Mesodermal cell (in vitro differentiated cells): ENCODE results near the gene IFITM10.

Source experiments
- H3K27ac ChIP-seq: 2 replicates; pipeline ENCODE4 v1.7.0; 2013; ENCODE audit warnings: mild to moderate bottlenecking, low read depth, low read length, moderate library complexity; ENCODE audit not compliant: severe bottlenecking
- H3K36me3 ChIP-seq: 2 replicates; pipeline ENCODE4 v1.7.1; 2013; ENCODE audit warnings: mild to moderate bottlenecking, low read length, moderate library complexity; ENCODE audit not compliant: control insufficient read depth, insufficient read depth
- H3K4me1 ChIP-seq: one replicate; pipeline ENCODE4 v1.7.1; 2013; ENCODE audit warnings: mild to moderate bottlenecking, low read length; ENCODE audit not compliant: insufficient read depth, control insufficient read depth, poor library complexity, severe bottlenecking
- H3K4me3 ChIP-seq: 2 replicates; pipeline ENCODE4 v1.7.0; 2013; ENCODE audit warnings: low read length, control low read depth, mild to moderate bottlenecking; ENCODE audit not compliant: insufficient read depth, poor library complexity, severe bottlenecking; ENCODE audit errors: extremely low read depth
- H3K9me3 ChIP-seq: 2 replicates; pipeline ENCODE4 v1.7.1; 2013; ENCODE audit warnings: mild to moderate bottlenecking, low read length, moderate library complexity; ENCODE audit not compliant: control insufficient read depth
- WGBS, 2 experiments: methylation state at CpG; one replicate each; pipeline ENCODE4 v1.1.5; 2013; ENCODE audit warnings: missing lambda C conversion rate in 2 of 2; ENCODE audit not compliant: insufficient coverage in 2 of 2; 5-methylcytosine and 5-hydroxymethylcytosine counted together

The IFITM10 gene

DNA sequence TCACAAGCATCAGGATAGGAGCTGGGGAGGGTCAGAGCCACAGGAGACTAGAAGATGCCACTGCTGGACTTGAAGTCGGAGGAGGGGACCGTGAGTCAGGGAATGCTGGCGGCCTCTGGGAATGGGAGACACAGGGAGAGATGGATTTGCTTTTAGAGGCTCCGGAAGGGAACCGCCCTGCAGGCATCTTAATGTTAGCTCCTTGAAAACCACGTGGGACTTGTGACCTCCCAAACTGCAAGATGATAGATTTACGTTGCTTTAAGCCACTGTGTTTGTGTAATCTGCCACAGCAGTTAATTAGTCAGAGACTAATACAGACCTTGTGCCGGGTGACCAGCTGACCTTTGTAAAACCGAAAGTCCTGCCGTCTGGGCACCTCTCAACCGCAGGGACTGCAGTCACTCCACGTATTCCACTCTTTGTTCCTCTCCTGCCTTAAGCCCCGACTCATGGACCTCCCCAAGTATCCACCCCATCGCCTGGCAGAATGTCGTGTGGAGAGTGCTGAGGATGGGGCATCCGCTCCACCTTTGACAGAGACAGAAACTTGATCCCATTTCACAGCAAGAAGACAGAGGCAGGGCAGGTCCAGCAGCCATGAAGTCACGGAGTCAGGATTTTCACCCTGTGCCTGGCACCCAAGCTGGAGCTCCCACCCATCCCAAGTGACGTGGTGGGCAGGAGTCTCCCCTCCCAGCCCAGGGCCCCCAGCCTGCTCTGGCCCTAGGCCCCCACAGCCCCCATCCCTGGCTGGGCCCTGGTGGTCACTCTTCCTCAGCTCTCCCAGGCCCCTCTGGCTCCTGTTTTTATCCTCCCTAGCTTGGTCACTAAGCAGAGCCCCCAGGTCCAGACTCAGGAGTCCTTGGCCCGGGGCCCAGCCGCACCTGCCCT is 32.7 kb upstream of the IFITM10 start:
- WGBS, 2 experiments, result 83 to 84% methylated on average over 14 to 18 of the region's 20 CpGs
- Histone ChIP-seq H3K9me3 (no peaks in the 10 kb centered on the region), H3K4me3 (no peak overlapping the region), H3K4me1 (no peaks in the 10 kb centered on the region), H3K36me3 (no peaks in the 10 kb centered on the region), H3K27ac (no peak overlapping the region)

DNA sequence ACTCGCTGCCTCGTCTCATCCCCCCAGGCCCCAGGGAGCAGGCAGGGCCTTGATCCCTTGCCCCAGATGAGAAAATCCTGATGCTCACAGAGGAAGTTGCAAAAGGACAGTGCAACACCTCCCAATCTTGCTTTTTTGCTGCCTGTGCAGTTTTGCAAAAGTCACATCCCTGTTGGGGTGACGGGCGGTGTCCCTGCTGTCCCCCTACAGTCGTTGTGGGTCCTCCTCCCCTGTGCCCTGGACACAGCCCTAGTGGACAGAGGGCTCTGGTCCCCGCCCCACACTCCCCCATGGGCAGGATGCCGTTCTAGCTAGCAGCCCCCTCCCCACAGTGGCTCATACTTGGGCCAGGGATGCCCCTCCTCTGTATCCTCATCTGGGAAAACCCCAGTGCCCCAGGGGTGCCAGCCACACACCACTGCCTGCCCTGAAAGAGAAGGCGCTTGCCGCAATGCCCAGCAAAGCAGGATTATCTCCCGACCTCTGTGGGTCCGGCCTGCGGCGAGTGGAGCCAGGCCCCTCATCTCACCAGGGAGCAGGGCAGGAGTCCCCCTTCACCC is 31.7 kb upstream of the IFITM10 start:
- H3K36me3 ChIP-seq, result no peaks in the 10 kb centered on the region
- no peak overlapping the region for H3K4me3 ChIP-seq
- no peaks in the 10 kb centered on the region for H3K9me3 ChIP-seq
- H3K4me1 ChIP-seq, result no peaks in the 10 kb centered on the region
- no peak overlapping the region for H3K27ac ChIP-seq
- WGBS, 2 experiments, result 88 to 89% methylated on average over 10 to 12 of the region's 13 CpGs

DNA sequence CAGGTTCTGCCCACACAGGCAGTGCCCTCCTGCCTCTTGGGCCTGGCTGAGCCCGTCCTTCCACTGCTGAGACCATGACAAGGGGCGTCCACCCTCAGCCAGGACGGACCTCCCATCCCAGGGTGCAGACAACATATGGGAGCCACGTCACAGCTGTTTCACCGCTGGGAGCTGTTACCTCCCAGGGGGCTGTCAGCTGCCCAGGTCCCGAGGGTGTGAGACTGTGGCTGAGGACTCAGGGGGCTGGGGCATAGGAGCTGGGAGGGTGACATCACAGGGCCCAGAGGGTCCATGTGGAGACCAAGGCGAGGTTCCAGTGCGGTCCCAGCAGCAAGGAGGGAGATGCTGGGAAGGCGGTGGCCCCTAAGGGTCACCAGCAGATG is 31.2 kb upstream of the IFITM10 start:
- Histone ChIP-seq H3K9me3 (no peaks in the 10 kb centered on the region), H3K27ac (no peak overlapping the region), H3K4me3 (no peak overlapping the region), H3K36me3 (no peaks in the 10 kb centered on the region), H3K4me1 (no peaks in the 10 kb centered on the region)
- 87 to 89% methylated on average over 8 to 9 of the region's 9 CpGs for WGBS, 2 experiments

DNA sequence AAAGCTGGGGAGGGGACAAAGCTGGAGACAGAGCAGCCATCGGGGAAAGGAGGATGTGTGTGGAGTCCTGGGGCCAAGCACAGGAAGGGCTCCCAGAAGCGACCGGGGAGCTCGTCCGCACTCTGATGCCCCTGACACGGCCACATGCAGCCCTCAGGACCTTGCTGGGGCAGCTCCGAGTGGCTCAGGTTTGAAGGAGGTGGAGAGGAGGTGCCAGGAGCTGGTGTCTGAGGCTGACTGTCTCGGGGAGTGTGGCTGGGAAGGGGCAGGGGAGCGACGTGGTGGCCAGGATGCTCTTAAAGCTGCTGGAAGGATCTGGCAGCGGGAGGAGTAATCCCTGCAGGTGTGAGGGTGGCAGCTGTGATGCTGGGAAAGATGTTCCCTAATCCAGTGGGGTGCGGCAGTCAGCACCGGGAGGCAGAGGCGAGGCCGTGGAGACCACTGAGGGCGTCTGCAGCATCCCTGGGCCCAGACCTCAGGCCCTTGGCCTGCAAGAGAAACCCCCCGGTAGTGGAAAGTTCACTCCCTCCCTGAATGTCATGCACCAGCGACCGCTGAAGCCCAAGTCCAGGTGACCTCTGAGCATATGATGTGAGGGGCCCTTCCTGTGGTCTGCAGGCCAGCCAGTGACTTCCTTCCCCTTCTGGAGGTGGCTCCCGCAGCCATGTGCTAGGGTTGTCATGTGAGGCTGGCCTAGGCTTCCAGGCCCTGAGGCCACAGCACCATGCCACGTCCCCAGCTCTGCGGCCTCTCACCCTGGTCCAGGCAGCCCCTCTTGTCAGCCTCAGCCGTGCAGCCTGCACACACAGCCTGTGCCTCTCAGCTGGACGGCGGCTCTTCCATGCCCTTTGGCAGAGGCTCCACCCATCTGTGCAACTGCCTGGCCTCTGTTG is 30.6 kb upstream of the IFITM10 start:
- Histone ChIP-seq H3K9me3 (no peaks in the 10 kb centered on the region), H3K27ac (no peak overlapping the region), H3K36me3 (no peaks in the 10 kb centered on the region), H3K4me1 (no peaks in the 10 kb centered on the region), H3K4me3 (no peak overlapping the region)
- WGBS, 2 experiments, result 90% methylated on average over 21 to 25 of the region's 25 CpGs

DNA sequence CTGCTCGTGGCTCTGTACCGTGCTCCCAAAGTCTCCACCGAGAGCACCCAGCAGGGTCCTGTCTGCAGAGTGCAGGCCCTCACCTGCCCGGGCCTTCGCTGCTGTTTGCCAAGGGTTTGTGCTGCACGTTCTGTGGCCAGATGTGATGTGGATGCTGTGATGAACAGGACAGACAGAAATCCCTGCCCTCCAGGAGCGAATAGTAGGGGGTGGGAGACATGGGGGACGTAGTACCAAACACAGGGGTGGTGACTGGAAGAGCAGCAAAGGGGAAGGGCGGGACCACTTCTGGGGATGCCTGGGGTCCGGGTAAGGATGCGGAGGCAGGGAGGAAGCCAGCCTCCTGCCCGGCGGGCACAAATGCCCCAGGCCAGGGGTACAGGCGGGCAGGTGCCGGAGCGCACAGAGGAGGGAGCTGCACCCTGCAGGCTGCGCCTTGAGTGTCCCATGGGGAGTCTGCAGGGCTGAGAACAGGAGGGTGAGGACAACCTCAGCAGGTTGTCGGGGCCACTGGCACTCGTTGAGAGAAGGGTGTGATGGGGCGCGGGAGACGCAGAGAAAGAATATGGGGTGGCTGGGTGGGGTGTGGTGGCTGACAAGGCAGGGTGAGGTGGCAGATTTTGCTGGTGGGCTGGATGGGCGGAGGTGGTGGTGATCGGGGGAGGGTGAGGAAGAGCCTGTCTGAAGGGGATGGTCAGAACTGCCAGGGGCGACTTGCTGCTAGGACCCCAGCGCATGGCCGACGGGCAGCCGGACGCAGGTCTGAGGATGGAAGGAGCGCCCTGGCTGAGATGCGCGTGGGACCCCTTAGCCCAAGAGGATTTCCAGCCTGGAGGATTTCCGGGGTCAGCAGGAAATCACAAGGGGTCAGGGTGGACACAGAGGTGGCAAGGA is 29.7 kb upstream of the IFITM10 start:
- Histone ChIP-seq H3K27ac (no peak overlapping the region), H3K4me3 (no peak overlapping the region), H3K36me3 (no peaks in the 10 kb centered on the region), H3K4me1 (no peaks in the 10 kb centered on the region), H3K9me3 (no peaks in the 10 kb centered on the region)
- 92 to 93% methylated on average over 32 of the region's 34 CpGs for WGBS, 2 experiments

DNA sequence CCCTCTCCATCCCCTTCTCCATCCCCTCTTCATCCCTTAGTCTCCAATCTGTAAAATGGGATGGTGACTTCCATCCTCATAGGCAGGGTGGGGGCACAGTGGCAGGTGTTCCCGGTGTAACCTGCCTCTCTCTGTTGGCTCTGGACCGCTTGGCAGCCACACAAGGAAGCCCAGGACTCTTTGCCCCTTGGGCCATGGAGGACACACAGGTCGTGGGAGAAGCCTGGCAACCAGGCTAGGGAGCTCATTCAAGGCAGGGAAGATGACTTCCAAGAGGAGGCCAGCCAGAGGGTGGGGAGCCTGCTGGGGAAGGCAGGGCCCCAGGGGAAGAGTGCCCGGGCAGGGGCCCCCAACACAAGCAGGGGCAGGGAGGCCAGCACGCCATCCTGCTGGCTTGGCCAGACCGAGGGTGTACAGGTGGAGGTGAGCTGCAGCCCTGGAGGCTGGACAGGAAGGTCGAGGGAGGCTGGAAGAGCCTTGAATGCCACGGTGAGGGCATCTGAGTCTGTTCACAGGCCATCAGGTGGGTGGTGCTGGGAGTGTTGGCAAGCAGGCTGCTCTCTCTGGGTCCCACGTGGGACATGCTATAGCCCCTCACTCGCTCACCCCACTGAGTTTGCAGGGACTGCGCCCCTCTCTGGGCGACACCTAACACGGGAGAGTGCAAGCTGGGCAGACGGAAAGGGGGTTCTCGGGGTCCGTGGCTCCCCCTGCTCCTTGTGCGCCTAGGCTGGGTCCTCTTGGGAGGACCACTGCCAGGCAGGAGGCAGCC is 28.8 kb upstream of the IFITM10 start:
- Histone ChIP-seq H3K36me3 (no peaks in the 10 kb centered on the region), H3K9me3 (no peaks in the 10 kb centered on the region), H3K4me1 (no peaks in the 10 kb centered on the region), H3K27ac (no peak overlapping the region), H3K4me3 (no peak overlapping the region)
- WGBS, 2 experiments, result 88 to 89% methylated on average over 15 to 16 of the region's 17 CpGs

DNA sequence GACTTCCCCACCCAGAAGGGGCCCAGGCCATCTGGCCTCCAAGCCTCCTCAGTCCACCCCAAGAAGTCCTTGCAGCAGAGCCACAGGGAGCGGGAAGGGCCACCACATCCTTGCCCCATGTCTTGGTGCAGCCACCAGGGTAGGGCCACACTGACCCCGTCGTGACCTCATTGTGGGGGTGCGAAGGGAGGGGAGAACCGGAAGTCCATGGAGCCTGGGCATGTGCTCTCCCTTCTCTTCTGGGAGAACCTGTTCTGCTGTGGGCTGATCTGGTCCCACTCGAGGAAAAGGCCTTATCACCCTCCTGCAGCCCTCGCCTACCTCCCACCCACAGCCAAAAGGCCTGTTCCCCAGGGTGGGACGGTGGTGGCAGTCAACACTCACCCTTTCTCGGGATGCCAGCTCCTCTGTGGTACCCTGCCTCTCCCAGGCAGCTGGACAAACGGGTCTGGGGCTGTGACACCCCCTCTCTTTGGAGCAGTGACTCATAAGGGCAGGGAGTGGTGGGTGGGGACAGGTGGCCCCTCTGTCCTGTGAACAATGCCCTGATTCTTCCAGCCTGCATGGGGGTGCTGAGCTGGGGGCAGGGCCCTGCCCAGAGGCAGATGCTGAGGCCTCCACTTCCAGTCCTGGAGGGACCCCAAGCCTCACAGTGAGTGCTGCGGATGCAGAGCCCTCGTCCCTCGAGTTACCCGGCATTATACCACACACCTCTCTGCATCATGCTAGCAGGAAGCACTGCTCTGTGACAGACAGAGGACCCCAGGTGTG is 27.9 kb upstream of the IFITM10 start:
- Histone ChIP-seq H3K27ac (no peak overlapping the region), H3K9me3 (no peaks in the 10 kb centered on the region), H3K4me3 (no peak overlapping the region), H3K36me3 (no peaks in the 10 kb centered on the region), H3K4me1 (peaks cover 3% of the 10 kb centered on the region)
- WGBS, 2 experiments, result 95 to 98% methylated on average over 7 to 13 of the region's 14 CpGs

DNA sequence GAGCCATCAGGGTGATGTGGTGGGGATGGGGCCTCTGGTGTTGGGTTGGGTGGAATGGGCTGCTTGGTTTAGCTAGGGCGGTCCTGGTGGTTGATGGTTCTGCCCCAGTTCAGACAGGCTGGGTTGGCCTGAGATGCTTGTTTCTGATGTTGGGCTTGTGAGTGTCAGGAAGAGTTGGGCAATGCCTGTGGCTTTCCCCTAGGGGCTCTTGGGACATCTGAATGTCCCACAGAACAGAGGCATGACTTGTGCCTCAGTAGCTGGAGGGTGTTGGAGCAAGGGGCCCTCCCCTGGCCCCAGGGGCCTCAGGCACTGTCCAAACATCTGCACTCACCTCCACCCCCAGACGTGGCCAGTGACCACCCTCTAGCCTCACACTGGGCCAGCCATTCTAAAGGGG is 27.3 kb upstream of the IFITM10 start:
- H3K36me3 ChIP-seq, result no peaks in the 10 kb centered on the region
- H3K4me1 ChIP-seq, result peaks cover 8% of the 10 kb centered on the region
- no peak overlapping the region for H3K27ac ChIP-seq
- H3K4me3 ChIP-seq, result no peak overlapping the region
- 77 to 100% methylated on average over 1 to 2 of the region's 2 CpGs for WGBS, 2 experiments
- H3K9me3 ChIP-seq, result no peaks in the 10 kb centered on the region

DNA sequence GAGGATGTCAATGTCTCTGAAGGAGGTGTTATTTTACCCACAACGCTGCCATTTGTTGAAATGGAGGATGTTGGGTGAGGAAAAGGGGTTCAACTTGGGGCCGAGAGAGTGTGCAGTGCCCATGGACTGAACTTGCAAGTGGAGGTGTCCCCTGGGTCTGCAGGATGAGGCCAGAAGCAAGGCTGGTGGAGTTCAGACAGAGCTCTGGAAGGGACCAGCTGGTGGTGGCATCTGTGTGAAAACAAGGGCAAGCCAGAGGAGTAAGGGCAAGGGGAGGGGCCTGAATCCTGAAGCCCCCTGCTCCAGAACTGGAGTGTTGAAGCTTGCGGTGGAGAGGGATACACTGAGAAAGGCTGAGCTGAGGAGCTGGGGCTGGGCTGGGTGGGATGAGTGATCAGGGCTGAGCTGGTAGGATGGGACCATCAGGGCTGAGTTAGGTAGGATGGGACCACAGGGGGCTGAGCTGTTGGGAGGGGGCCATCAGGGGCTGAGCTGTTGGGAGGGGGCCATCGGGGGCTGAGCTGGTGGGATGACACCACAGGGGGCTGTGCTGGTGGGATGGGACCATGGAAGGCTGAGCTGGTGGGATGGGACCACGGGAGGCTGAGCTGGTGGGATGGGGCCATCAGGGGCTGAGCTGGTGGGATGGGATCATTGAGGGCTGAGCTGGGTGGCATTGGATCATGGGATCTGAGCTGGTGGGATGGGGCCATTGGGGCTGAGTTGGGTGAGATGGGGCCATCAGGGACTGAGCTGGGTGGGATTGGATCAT is 26.7 kb upstream of the IFITM10 start:
- 91 to 97% methylated on average over 4 to 5 of the region's 5 CpGs for WGBS, 2 experiments
- Histone ChIP-seq H3K4me3 (no peak overlapping the region), H3K27ac (no peak overlapping the region), H3K4me1 (peaks cover 14% of the 10 kb centered on the region), H3K36me3 (no peaks in the 10 kb centered on the region), H3K9me3 (no peaks in the 10 kb centered on the region)
